Stimulated activated CD8-positive, alpha-beta memory T cell treated with anti-CD3 and anti-CD28 coated beads, Interleukin-2, amount 100 ng/mL, for 48 hours (primary cell): Measurements from ENCODE around the gene USP10.
"Not testable (repeated sequence)": the region's sequence is repeated elsewhere in the genome, so short reads cannot be mapped to it uniquely, and the experiment has no call there.

ENCODE experiments used
- DNase-seq, 2 donors: peaks; one replicate each; pipeline ENCODE4 v3.0.0-alpha.2; 2020; ENCODE audit warnings: low read depth in 2 of 2

The USP10 gene

DNA sequence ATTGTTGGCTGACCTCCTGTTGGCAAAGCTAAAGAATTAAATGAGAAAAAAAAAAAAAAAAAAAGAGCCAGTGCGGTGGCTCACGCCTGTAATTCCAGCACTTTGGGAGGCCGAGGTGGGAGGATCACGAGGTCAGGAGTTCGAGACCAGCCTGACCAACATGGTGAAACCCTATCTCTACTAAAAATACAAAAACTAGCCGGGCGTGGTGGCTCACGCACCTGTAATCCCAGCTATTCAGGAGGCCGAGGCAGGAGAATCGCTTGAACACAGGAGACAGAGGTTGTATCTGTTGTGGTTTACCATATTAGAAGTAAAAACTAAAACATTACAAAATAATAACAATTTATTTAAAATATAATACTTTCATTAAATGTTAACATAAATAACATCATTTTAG is 5.9 kb upstream of the USP10 start:
- DNase-seq, result not testable (repeated sequence)

- no peak for DNase-seq
Measured at GRCh38 chr16:84694980-84695379, 4.8 kb upstream of the USP10 start.

GRCh38 chr16:84699147-84699711 is 571 bp upstream of the USP10 start:
- peak in 1 of 2 donors; percentile 7 for DNase-seq

- no peak for DNase-seq
Measured at GRCh38 chr16:84700446-84701300, 873 bp downstream of the USP10 start.

- DNase-seq, result no peak
Measured at GRCh38 chr16:84703681-84704080, 3.9 kb downstream of the USP10 start.

DNA sequence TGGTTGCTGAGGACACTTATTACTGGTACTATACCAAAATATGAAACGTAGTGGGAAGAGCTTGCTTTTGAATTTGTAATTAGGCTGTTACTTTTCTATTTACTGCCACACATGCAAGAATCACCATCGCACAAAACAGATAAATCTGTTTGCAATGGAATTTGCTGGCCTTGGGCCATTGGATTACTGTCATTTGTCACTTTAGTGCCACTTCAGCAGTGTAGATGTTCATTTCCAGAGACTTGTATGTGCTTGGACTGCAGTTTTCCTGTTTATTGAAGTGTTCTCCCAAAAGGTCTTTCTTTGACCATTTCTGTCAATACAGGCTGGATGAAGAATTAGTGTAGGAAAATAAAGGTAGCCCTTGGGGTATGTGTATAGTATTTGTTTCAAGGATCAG is 4.5 kb downstream of the USP10 start:
- no peak for DNase-seq

- DNase-seq, result no peak
Measured at GRCh38 chr16:84706856-84707255, 7.1 kb downstream of the USP10 start.

DNA sequence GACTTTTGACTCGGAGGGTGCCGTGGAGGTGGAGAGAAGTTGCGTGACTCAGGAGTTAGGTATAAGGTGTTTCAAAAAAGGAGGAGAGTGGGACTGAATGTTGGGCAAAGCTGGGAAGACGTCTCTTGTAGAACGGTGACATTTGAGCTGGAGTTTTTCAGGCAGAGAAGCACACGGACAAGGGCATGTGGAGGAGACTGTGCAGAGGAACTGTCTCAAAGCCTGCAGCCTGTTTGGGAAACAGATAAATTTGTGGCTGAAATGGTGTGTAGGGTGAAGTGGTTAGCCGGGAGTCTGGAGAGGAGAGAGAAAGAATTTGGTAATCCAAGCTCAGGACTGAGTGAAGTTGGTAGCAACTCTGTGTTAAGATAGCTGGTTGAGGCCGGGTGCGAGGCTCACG is 9.8 kb downstream of the USP10 start:
- no peak for DNase-seq

GRCh38 chr16:84710686-84711085 is 10.9 kb downstream of the USP10 start:
- DNase-seq, result no peak

DNA sequence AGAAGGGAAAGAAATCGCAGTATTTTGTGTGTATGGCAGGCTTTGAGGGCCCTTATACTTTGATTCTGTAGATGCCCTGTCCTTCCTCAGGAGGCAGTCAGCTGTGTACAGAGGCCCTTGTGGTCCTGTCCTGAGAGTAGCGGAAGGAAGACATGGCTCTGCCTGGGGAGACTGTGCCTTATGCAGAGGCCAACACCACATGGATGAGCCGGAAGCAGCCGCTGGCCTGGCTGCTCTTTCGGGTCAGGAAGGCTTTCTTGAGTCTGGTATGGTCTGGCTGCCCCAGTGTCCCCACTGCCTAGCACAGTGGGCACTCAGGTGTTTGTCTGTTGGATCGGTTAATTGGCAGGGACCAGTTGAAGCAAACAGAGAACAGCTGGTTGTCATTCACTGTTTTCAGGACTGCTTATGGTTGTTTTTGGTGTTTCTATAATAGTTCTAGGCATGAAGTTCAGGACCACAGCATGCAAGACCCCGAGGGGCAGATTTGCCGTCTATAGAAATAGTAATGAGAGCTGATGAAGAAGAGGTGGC is 12.4 kb downstream of the USP10 start:
- DNase-seq, result no peak

DNA sequence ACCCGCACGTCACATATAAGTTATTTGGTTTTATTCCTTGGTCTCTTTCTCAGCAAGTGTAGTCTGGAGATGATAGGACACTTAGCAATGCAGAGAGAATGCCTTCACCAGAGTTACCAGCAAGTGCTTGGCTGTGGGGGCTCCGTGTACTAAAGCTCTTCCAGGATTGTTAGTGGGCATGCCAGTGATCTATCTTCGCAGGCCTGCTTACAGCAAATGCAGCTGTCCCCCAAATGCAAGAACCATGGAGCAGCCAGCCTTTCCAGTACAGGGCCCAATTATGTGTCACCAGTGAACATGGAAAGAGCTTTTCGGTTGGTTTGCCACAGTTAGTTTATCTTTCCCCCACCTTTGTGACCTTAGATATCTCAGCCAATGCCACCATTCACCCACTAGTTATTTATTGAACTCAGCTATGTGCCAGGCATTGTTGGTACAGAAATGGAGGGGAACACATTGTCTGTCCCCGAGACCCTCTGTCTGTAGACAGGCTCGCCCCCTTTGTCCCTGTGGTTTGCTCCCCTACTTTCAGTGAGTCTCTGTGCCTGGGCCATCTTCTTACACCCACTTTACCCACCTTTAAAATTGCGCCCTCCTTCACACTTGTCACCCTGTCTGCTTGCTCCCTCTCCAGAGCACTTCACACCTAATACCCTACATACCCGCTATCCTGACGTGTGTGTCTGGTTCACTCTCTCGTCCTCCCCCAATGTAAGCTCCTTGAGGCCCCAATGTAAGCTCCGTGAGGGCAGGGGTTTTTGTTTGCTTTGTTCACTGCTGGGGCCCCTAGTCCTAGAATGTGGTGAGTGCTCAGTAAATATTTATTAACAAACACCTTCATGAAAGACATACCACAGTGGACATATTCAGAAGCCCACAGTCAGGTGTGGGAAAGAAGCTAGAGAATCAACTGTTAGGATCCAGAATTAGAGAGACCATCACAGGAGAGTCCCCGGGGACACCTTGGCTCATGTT is 13.3 kb downstream of the USP10 start:
- no peak for DNase-seq

DNA sequence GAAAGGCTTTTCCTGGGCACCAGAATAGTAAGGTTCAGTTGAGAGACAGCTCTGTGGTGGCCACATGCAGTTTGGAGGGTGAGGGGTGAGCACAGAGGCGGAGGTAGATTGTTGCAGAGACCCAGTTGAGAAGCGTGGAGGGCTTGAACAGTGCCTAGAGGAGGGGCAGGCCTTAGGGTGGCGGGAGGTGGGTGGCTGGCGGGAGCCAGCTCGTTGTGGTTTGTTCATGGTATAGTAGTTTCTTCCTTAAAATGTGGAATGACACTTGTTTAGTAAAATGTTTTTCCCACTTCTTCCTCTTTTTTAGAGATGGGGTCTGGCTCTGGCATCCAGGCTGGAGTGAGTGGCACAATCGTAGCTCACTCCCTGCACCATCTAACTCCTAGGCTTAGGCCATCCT is 14.2 kb downstream of the USP10 start:
- no peak for DNase-seq

DNA sequence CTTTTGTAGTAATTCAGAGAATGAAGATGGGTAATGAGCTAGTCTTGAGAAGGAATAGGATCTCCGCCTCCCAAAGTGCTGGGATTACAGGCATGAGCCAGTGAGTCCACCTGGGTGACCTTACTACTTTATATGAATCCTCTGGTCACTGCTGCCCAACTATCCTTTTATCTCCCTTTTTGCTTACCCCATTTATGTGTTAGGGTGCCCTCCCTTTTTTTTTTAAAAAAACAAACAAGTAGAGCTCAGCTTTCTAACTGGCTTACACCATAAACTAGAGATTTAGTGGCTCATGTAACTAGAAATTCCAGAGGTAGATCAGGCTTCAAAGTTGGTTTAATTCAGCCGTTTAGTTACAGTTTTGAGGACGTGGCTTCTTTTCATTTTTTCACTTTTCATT is 15.6 kb downstream of the USP10 start:
- no peak for DNase-seq

DNA sequence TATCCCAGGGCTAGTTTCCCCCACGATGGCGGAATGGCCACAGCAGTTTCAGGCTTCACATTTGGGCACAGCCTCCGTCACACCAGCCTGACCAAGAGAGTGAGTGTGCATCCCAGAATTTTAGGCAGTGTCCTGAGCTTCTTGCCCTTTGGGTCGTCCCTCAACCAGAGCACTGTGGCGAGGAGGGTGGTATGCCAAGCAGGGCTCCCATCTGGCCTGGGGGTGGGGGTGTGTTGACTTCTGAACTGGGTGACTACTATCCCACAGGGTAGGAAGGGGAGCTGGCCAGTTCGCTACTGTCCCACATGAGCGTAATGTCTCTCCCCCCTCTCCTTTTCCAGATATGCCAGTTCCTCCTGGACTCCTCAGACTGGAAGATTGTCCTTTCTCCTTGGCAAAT is 16.1 kb downstream of the USP10 start:
- no peak for DNase-seq

GRCh38 chr16:84716740-84717139 is 16.9 kb downstream of the USP10 start:
- DNase-seq, result no peak

DNA sequence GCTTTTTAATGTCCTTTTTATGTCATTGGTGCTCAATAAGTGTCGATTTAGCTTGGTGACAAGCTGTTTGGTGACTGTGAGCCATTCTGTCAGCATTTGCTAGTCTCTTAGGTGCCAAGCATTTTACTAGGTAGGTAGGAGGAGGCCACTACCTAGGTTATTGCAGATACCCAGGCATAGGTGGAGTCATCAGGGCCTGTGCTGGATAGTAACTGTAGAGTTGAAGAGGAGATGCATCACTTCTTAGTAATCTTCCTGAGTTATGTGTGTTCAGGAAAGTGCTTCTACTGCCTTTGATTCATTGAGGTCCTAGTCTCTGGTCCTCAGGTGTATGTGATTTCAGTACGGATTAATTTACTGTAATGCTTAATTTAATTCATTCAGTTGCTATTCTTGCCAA is 17.7 kb downstream of the USP10 start:
- DNase-seq, result no peak

DNA sequence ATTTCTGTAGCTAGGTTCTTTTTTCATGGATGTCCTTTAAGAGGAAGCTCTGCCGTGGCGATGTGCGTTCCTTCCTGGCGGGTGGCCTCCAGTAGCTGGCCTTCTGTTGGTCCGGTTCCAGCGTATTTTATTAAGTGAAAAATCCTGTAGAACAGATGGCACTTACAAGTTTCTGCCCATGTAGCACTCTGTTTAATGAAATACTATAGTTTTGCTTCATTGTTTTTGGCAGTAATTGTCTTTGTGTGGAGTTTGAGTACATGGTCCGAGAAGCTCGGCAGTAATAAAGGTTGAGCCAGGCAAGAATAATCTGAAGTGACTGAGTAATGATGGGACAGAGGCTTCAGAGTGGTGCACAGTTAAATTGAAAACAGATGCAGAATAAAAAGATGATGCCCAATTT is 20.4 kb downstream of the USP10 start:
- no peak for DNase-seq

- no peak for DNase-seq
Measured at GRCh38 chr16:84722068-84722467, 22.3 kb downstream of the USP10 start.

- DNase-seq, result no peak
Measured at GRCh38 chr16:84723906-84724305, 24.1 kb downstream of the USP10 start.

- no peak for DNase-seq
Measured at GRCh38 chr16:84724606-84725309, 25.0 kb downstream of the USP10 start.

DNA sequence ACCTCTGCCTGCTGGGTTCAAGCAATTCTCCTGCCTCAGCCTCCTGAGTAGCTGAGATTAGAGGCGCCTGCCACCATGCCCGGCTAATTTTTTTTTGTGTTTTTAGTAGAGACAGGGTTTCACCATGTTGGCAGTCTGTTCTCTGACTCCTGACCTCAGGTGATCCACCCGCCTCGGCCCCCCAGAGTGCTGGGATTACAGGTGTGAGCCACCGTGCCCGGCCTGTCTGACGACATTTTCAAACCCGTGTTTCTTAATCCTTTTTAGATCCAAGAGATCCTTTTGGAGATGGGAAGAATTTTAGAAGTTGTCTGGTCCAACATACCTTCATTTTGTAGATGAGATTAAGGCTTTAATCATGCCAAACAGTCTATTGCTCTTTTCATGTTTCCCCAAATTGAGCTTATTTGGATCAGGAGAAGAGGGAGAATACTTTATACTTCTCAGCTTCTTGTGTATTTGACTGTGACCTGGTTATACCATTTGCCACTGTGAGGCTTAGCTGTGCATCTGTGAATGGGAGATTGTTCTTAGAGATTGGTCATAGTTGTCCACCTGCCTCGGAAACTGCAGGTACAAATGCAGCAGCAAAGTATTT is 25.8 kb downstream of the USP10 start:
- DNase-seq, result no peak
